Measurements from ENCODE around the gene CHST7.
A peak's percentile ranks its signal among the peaks of the same experiment; 100 is the strongest.

CHST7 gene

GRCh38 chrX:46547857-46548256 lies 25.7 kb upstream of the CHST7 start:
- TF ChIP-seq CTCF (conservative IDR thresholded peaks at IDR 0.05; ENCODE audit: low read depth), result no peak
- POLR2A ChIA-PET (ENCODE audit: low non-redundant PET), result interaction anchor here (0.6 kb wide), 1 partner anchor 81 kb away, joined by 3 read pairs; no protein-coding TSS in a partner anchor
- peak; percentile 25 for DNase-seq (ENCODE audit: low spot score)
- H3K27ac ChIP-seq, result peak overlapping the region; percentile 72
- CTCF ChIA-PET, result no interaction called here

- CTCF ChIA-PET, result no interaction called here
Measured at GRCh38 chrX:46549914-46550313, 23.7 kb upstream of the CHST7 start.

GRCh38 chrX:46551494-46552128 lies 22.0 kb upstream of the CHST7 start:
- no peak for DNase-seq (ENCODE audit: low spot score)
- H3K27ac ChIP-seq, result peak overlapping the region; percentile 28; the same call in 1 of the 2 replicates
- TF ChIP-seq CTCF (conservative IDR thresholded peaks at IDR 0.05; ENCODE audit: low read depth), result no peak
- ChIA-PET POLR2A (ENCODE audit: low non-redundant PET) (no interaction called here), CTCF (no interaction called here)

More at GRCh38 chrX:46549914-46550313, 23.7 kb upstream of the CHST7 start:
- H3K27ac ChIP-seq, result no peak overlapping the region
- no peak for DNase-seq (ENCODE audit: low spot score)
- POLR2A ChIA-PET (ENCODE audit: low non-redundant PET), result no interaction called here
- no peak for TF ChIP-seq CTCF (conservative IDR thresholded peaks at IDR 0.05; ENCODE audit: low read depth)

GRCh38 chrX:46553935-46554334 lies 19.6 kb upstream of the CHST7 start:
- TF ChIP-seq CTCF (conservative IDR thresholded peaks at IDR 0.05; ENCODE audit: low read depth), result no peak
- no peak for DNase-seq (ENCODE audit: low spot score)
- ChIA-PET POLR2A (ENCODE audit: low non-redundant PET) (no interaction called here), CTCF (no interaction called here)
- H3K27ac ChIP-seq, result no peak overlapping the region

GRCh38 chrX:46554942-46555341 lies 18.6 kb upstream of the CHST7 start:
- CTCF ChIA-PET, result no interaction called here
- POLR2A ChIA-PET (ENCODE audit: low non-redundant PET), result no interaction called here
- DNase-seq (ENCODE audit: low spot score), result no peak
- peak; percentile 22; the same call in 1 of the 2 replicates for TF ChIP-seq CTCF (conservative IDR thresholded peaks at IDR 0.05; ENCODE audit: low read depth)
- H3K27ac ChIP-seq, result no peak overlapping the region

- no peak for DNase-seq (ENCODE audit: low spot score)
- POLR2A ChIA-PET (ENCODE audit: low non-redundant PET), result no interaction called here
- no peak overlapping the region for H3K27ac ChIP-seq
- no peak for TF ChIP-seq CTCF (conservative IDR thresholded peaks at IDR 0.05; ENCODE audit: low read depth)
- CTCF ChIA-PET, result no interaction called here
Measured at GRCh38 chrX:46559062-46559461, 14.5 kb upstream of the CHST7 start.

Measured in RWPE1 (cell line).